GM12878 (cell line): ENCODE results near the gene LRRC15. TPM values are rescaled to one million over a fixed set of nuclear protein-coding genes. Genes with fewer than 3 reads are reported as not detected.

Experiments
- ATAC-seq: fragments of 200-7000 bp; cut with Tn5 transposase; 3 replicates; pipeline ENCODE4 v1.9.1; 2020; ENCODE audit warnings: mild to moderate bottlenecking, moderate library complexity
- BruUV-seq: library from RNA; stranded (reverse); fragments of 400-500 nt; replicated peaks from 2 replicates; lab custom pipeline; 2021; lab: Mats Ljungman, UMichigan
- CTCF ChIA-PET: fragments of 300-600 bp; sonication (Branson Sonifier 250); formaldehyde crosslinking; extraction: SDS; loops from one replicate; lab custom pipeline; 2021; ENCODE audit warnings: inconsistent platforms; lab: Yijun Ruan, JAX
- POLR2A ChIA-PET: fragments of 350-600 bp; formaldehyde crosslinking; extraction: SDS; loops from one replicate; lab custom pipeline; 2021; ENCODE audit warnings: inconsistent platforms; lab: Charles Lee
- RAD21 ChIA-PET: fragments of 300-600 bp; sonication (Branson Sonifier 250); formaldehyde crosslinking; loops from one replicate; lab custom pipeline; 2023; ENCODE audit warnings: antibody characterized with exemption; ENCODE audit not compliant: unreplicated experiment; lab: Charles Lee
- SMC1A ChIA-PET: fragments of 300-600 bp; sonication (Branson Sonifier 250); formaldehyde crosslinking; loops from one replicate; lab custom pipeline; 2023; ENCODE audit not compliant: unreplicated experiment, uncharacterized antibody; lab: Charles Lee
- DNase-seq: peaks from one replicate; pipeline ENCODE4 v3.0.0-alpha.2; 2011; ENCODE audit warnings: low read depth, low spot score
- FAIRE-seq: peaks from 3 replicates; lab custom pipeline; 2011; peaks lifted over from hg19 to GRCh38; lab: Jason Lieb, UNC
- H2AFZ ChIP-seq: 2 replicates; pipeline ENCODE4 v1.6.0; 2011; ENCODE audit warnings: low read depth, low read length, control low read depth; ENCODE audit not compliant: control insufficient read depth
- H3K27ac ChIP-seq: 2 replicates; pipeline ENCODE4 v1.5.1; 2011; ENCODE audit warnings: control low read depth; ENCODE audit not compliant: control insufficient read depth, insufficient read depth
- H3K27me3 ChIP-seq, 2 experiments: replicated peaks in 1 of 2; 2 replicates each; pipeline versions ENCODE4 v1.6.0 to v1.6.1; 2011; ENCODE audit warnings: low read length in 1 of 2; ENCODE audit not compliant: control insufficient read depth in 2 of 2, insufficient read depth in 2 of 2
- H3K36me3 ChIP-seq, 2 experiments: 2 replicates each; pipeline ENCODE4 v1.5.1; 2011; ENCODE audit warnings: low read length in 1 of 2; ENCODE audit not compliant: control insufficient read depth in 2 of 2, insufficient read depth in 2 of 2
- H3K4me1 ChIP-seq: 2 replicates; pipeline ENCODE4 v1.6.1; 2011; ENCODE audit warnings: mild to moderate bottlenecking, low read length, moderate library complexity, mixed read lengths; ENCODE audit not compliant: control insufficient read depth, insufficient read depth
- H3K4me2 ChIP-seq: 2 replicates; pipeline ENCODE4 v1.6.0; 2011; ENCODE audit warnings: control low read depth; ENCODE audit not compliant: control insufficient read depth, insufficient read depth
- H3K4me3 ChIP-seq: fragments of 200-600 bp; sonication (generic); 2 replicates; pipeline ENCODE4 v1.5.1; 2016
- H3K79me2 ChIP-seq: 2 replicates; pipeline ENCODE4 v1.6.0; 2011; ENCODE audit warnings: low read length; ENCODE audit not compliant: control insufficient read depth, insufficient read depth
- H3K9ac ChIP-seq: 2 replicates; pipeline ENCODE4 v1.8.0; 2011; ENCODE audit warnings: low read length, control low read depth, mixed read lengths; ENCODE audit not compliant: control insufficient read depth, insufficient read depth
- H3K9me3 ChIP-seq: replicated peaks from 3 replicates; pipeline ENCODE4 v1.5.1; 2011; ENCODE audit warnings: mild to moderate bottlenecking, low read length; ENCODE audit not compliant: control insufficient read depth, insufficient read depth
- H4K20me1 ChIP-seq: 2 replicates; pipeline ENCODE4 v1.6.0; 2011; ENCODE audit not compliant: control insufficient read depth, insufficient read depth
- CREB1 ChIP-seq: IDR thresholded peaks from 2 replicates; pipeline ENCODE4 v1.6.1; 2012; ENCODE audit warnings: low read depth, mild to moderate bottlenecking, inconsistent platforms
- IKZF1 ChIP-seq: fragments of 450-650 bp; conservative IDR thresholded peaks from 2 replicates; pipeline ENCODE4 v1.6.1; 2017; ENCODE audit warnings: antibody characterized with exemption, mild to moderate bottlenecking
- POLR2AphosphoS5 ChIP-seq: IDR thresholded peaks from 2 replicates; pipeline ENCODE4 v1.6.1; 2011; ENCODE audit warnings: mild to moderate bottlenecking, low read length, inconsistent platforms
- RUNX3 ChIP-seq: IDR thresholded peaks from 2 replicates; pipeline ENCODE4 v1.6.1; 2012; ENCODE audit warnings: low read length, inconsistent platforms
- STAT3 ChIP-seq: IDR thresholded peaks from 2 replicates; pipeline ENCODE4 v1.6.1; 2011; ENCODE audit warnings: low read depth, low read length, improper control_type of control experiment
- TCF12 ChIP-seq: IDR thresholded peaks from 2 replicates; pipeline ENCODE4 v1.6.1; 2011; ENCODE audit warnings: low read depth, mild to moderate bottlenecking, low read length
- WGBS: methylation state at CpG from one replicate; pipeline ENCODE4 v1.1.6; 2016; ENCODE audit warnings: low lambda C conversion rate; ENCODE audit not compliant: insufficient replicate concordance, insufficient coverage; ENCODE audit errors: missing lambda C conversion rate; 5-methylcytosine and 5-hydroxymethylcytosine counted together
- in situ Hi-C: fragments of 300-500 bp; cut with MboI; formaldehyde crosslinking; loops from 9 replicates; pipeline ENCODE4 v1.14.3; 2018; ENCODE audit warnings: mixed read lengths
- intact Hi-C: fragments of 100-400 bp; cut with micrococcal nuclease; formaldehyde crosslinking; loops from one replicate; pipeline ENCODE4 v1.14.2; 2022; ENCODE audit not compliant: unreplicated experiment
- polyA plus RNA-seq, 11 experiments: library from polyadenylated mRNA; depleted of rRNA in 4 of 11; unstranded in 6 of 11; stranded (reverse) in 5 of 11; fragments of >200 nt; fragmentation: Nextera tagmentation in 4 of 11; fragmentation: Illumina TruSeq in 1 of 11; extraction: Ambion mirVana in 4 of 11; extraction: Trizol in 1 of 11; gene quantifications; 1 replicate in 1 of 11; 2 replicates in 10 of 11; pipeline versions ENCODE4 v1.2.1 to v1.2.3, GENCODE V29; 2011 to 2016; ENCODE audit warnings: inconsistent platforms in 2 of 11, missing spikeins in 2 of 11, low read depth in 1 of 11
- total RNA-seq, 4 experiments: library from RNA; depleted of rRNA in 3 of 4; stranded (reverse); fragments of >200 nt in 3 of 4; fragmentation: Illumina TruSeq in 1 of 4; extraction: Trizol in 1 of 4; gene quantifications; 2 replicates each; pipeline versions ENCODE4 v1.2.1 to v1.2.3, GENCODE V29; 2013 to 2021
- TF ChIP-seq, protein P1 (sequence below): fragments of 150-350 bp; IDR thresholded peaks from 2 replicates; pipeline ENCODE4 v1.6.1; 2016; ENCODE audit warnings: low read depth, low read length

Gene LRRC15
- total and polyA plus RNA-seq, 10 of the 15 experiments (the other 5 are each of a cell fraction or from before 2014, with no cell fraction given), result not detected

DNA sequence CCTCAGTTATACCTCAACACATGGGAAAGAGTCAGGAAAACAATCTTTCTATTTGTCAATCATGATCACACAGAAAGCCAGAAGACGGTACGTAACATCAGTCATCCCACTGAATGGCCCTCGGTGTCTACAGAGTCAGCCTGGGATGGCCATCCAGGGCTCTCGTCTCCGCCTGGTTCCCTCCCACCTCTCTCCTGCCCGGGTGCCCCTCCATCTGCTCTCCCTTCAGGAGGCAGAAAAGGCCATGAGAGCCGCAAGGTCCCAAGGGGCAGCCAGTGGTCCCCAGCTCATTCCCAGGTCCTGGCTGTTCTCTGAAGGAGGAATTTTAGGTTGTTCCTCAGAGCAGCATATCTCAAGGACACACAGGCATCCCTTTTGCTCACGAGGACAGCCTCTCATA is 4.4 kb upstream of the LRRC15 start:
- SMC1A ChIA-PET, result interaction anchor here (0.5 to 0.6 kb wide), 2 partner anchors 9 to 447 kb away, joined by 3 read pairs; no protein-coding TSS in a partner anchor
- BruUV-seq, result no TSS peak
- FAIRE-seq (no peak), DNase-seq (no peak), ATAC-seq (no peak)
- Histone ChIP-seq H3K9me3 (no peaks in the 10 kb centered on the region), H3K4me1 (no peaks in the 10 kb centered on the region), H3K4me3 (no peak overlapping the region), H3K79me2 (no peaks in the 10 kb centered on the region), H3K36me3 (no peaks in the 10 kb centered on the region), H3K27ac (no peak overlapping the region), H3K27me3 (peaks cover 3 to 5% of the 10 kb centered on the region in 2 experiments), H4K20me1 (no peaks in the 10 kb centered on the region), H2AFZ (no peak overlapping the region), H3K4me2 (no peak overlapping the region), H3K9ac (no peak overlapping the region)
- TF ChIP-seq IKZF1, result no peak
- TF ChIP-seq POLR2AphosphoS5, result no peak
- TF ChIP-seq, protein P1, sequence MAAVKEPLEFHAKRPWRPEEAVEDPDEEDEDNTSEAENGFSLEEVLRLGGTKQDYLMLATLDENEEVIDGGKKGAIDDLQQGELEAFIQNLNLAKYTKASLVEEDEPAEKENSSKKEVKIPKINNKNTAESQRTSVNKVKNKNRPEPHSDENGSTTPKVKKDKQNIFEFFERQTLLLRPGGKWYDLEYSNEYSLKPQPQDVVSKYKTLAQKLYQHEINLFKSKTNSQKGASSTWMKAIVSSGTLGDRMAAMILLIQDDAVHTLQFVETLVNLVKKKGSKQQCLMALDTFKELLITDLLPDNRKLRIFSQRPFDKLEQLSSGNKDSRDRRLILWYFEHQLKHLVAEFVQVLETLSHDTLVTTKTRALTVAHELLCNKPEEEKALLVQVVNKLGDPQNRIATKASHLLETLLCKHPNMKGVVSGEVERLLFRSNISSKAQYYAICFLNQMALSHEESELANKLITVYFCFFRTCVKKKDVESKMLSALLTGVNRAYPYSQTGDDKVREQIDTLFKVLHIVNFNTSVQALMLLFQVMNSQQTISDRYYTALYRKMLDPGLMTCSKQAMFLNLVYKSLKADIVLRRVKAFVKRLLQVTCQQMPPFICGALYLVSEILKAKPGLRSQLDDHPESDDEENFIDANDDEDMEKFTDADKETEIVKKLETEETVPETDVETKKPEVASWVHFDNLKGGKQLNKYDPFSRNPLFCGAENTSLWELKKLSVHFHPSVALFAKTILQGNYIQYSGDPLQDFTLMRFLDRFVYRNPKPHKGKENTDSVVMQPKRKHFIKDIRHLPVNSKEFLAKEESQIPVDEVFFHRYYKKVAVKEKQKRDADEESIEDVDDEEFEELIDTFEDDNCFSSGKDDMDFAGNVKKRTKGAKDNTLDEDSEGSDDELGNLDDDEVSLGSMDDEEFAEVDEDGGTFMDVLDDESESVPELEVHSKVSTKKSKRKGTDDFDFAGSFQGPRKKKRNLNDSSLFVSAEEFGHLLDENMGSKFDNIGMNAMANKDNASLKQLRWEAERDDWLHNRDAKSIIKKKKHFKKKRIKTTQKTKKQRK, result no peak
- TF ChIP-seq RUNX3, result no peak
- no peak for TF ChIP-seq TCF12
- TF ChIP-seq CREB1, result no peak
- no peak for TF ChIP-seq STAT3
- RAD21 ChIA-PET, result no interaction called here
- intact Hi-C loops, result no loop called here
- POLR2A ChIA-PET, result no interaction called here
- 63% methylated on average over 8 of the region's 8 CpGs for WGBS
- in situ Hi-C loops, result no loop called here
- CTCF ChIA-PET, result no interaction called here
